Activated gamma-delta T cell (primary cell): ENCODE measurements around the gene DLX5.
"Not testable (repeated sequence)": the region's sequence is repeated elsewhere in the genome, so short reads cannot be mapped to it uniquely, and the experiment has no call there.

Source experiments
- DNase-seq: peaks from one replicate; lab custom pipeline; 2025; lab: John Stamatoyannopoulos, UW
- total RNA-seq, 2 donors: gene quantifications; one replicate each; lab custom pipeline; 2026; lab: John Stamatoyannopoulos, UW

The DLX5 gene
- 0 reads per million in 2 donors for total RNA-seq

GRCh38 chr7:97024209-97025129 lies at the start of gene DLX5:
Gene DLX5 (minus strand): TSS chr7:97024831. CDS start chr7:97024623, 208 bp downstream.
- no peak for DNase-seq

GRCh38 chr7:97072025-97072424 lies 47.4 kb upstream of the DLX5 start:
- DNase-seq = not testable (repeated sequence)

- no peak for DNase-seq
These were observed 40.4 kb upstream of the DLX5 start for GRCh38 chr7:97064972-97065587.

GRCh38 chr7:97064020-97064419 lies 39.4 kb upstream of the DLX5 start:
- DNase-seq = no peak

- no peak for DNase-seq
These were observed 18.6 kb upstream of the DLX5 start for GRCh38 chr7:97043281-97043680.

- DNase-seq = no peak
These were observed 14.9 kb upstream of the DLX5 start for GRCh38 chr7:97039374-97040065.

- not testable (repeated sequence) for DNase-seq
These were observed 9.7 kb upstream of the DLX5 start for GRCh38 chr7:97034213-97034852.

GRCh38 chr7:97027427-97028234 lies 3.0 kb upstream of the DLX5 start:
- no peak for DNase-seq

GRCh38 chr7:97026715-97027426 lies 2.2 kb upstream of the DLX5 start:
- no peak for DNase-seq

GRCh38 chr7:97025983-97026714 lies 1.5 kb upstream of the DLX5 start:
- no peak for DNase-seq

- DNase-seq = no peak
These were observed 484 bp upstream of the DLX5 start for GRCh38 chr7:97025130-97025499.

GRCh38 chr7:97022491-97023306 lies 1.9 kb downstream of the DLX5 start:
- no peak for DNase-seq

- DNase-seq = no peak
These were observed 2.7 kb downstream of the DLX5 start for GRCh38 chr7:97021747-97022490.

- DNase-seq = no peak
These were observed 3.5 kb downstream of the DLX5 start for GRCh38 chr7:97020996-97021746.

- no peak for DNase-seq
These were observed 4.0 kb downstream of the DLX5 start for GRCh38 chr7:97020601-97020995.

GRCh38 chr7:97019710-97020225 lies 4.9 kb downstream of the DLX5 start:
- DNase-seq = no peak

GRCh38 chr7:97018791-97019531 lies 5.7 kb downstream of the DLX5 start:
- DNase-seq = no peak
